HCT116 (cell line): ENCODE measurements around the gene STK11. TPM values are rescaled to one million over a fixed set of nuclear protein-coding genes. Genes with fewer than 3 reads are reported as not detected.

Source experiments
- ATAC-seq: fragments of 200-7000 bp; cut with Tn5 transposase; 2 replicates; pipeline ENCODE4 v1.9.1; 2020; ENCODE audit warnings: mild to moderate bottlenecking, moderate library complexity
- BruUV-seq: library from RNA; stranded (reverse); fragments of 400-500 nt; replicated peaks from 2 replicates; lab custom pipeline; 2021; lab: Mats Ljungman, UMichigan
- CTCF ChIA-PET: fragments of 300-600 bp; sonication (Branson Sonifier 250); formaldehyde crosslinking; loops from one replicate; lab custom pipeline; 2021; ENCODE audit warnings: antibody characterized with exemption; lab: Charles Lee
- POLR2A ChIA-PET: fragments of 300-600, 350-600 bp; sonication (Branson Sonifier 250); formaldehyde crosslinking; loops from one replicate; lab custom pipeline; 2021; ENCODE audit warnings: antibody characterized with exemption; lab: Charles Lee
- RAD21 ChIA-PET, 2 experiments: fragments of 300-600 bp; sonication (Branson Sonifier 250); formaldehyde crosslinking; loops; one replicate each; lab custom pipeline; 2023; ENCODE audit warnings: low total read pairs in 2 of 2; ENCODE audit not compliant: uncharacterized antibody in 2 of 2, unreplicated experiment in 2 of 2, low non-redundant PET in 1 of 2; lab: Charles Lee
- DNase-seq: peaks from one replicate; pipeline ENCODE4 v3.0.0-alpha.2; 2010; ENCODE audit warnings: low read depth, low spot score
- H2AFZ ChIP-seq: fragments of 200-600 bp; shearing (Covaris generic), sonication (generic); 2 replicates; pipeline ENCODE4 v1.6.1; 2017; ENCODE audit warnings: low read depth, mixed run types, mixed read lengths, antibody characterized with exemption, low read length; ENCODE audit not compliant: poor library complexity, severe bottlenecking
- H3K27ac ChIP-seq: 2 replicates; pipeline ENCODE4 v1.5.1; 2012; ENCODE audit warnings: low read depth, low read length
- H3K27me3 ChIP-seq: fragments of 200-600 bp; sonication (generic); 2 replicates; pipeline ENCODE4 v1.6.1; 2016; ENCODE audit warnings: mixed run types, low read length, mixed read lengths; ENCODE audit not compliant: insufficient read depth
- H3K36me3 ChIP-seq, 2 experiments: fragments of 200-500 bp in 1 of 2; fragments of 200-600 bp in 1 of 2; sonication (Bioruptor generic) in 1 of 2; sonication (generic) in 1 of 2; 2 replicates each; pipeline versions ENCODE4 v1.5.1 to v1.6.1; 2014 to 2016; ENCODE audit warnings: low read length in 2 of 2, inconsistent platforms in 1 of 2, mixed read lengths in 1 of 2, mixed run types in 1 of 2; ENCODE audit not compliant: insufficient read depth in 2 of 2, control insufficient read depth in 1 of 2
- H3K4me1 ChIP-seq, 2 experiments: fragments of 200-600 bp in 1 of 2; sonication (generic) in 1 of 2; 2 replicates each; pipeline versions ENCODE4 v1.5.1 to v1.6.1; 2012 to 2017; ENCODE audit warnings: low read length in 2 of 2, inconsistent platforms in 1 of 2, mild to moderate bottlenecking in 1 of 2, mixed read lengths in 1 of 2, mixed run types in 1 of 2, moderate library complexity in 1 of 2; ENCODE audit not compliant: insufficient read depth in 2 of 2, control insufficient read depth in 1 of 2
- H3K4me2 ChIP-seq: fragments of 200-600 bp; sonication (generic); 2 replicates; pipeline ENCODE4 v1.6.1; 2017; ENCODE audit warnings: mixed run types, low read length, mixed read lengths
- H3K4me3 ChIP-seq, 2 experiments: fragments of 200-600 bp in 1 of 2; sonication (generic) in 1 of 2; replicated peaks in 1 of 2; 2 replicates each; pipeline ENCODE4 v1.5.1; 2011 to 2016; ENCODE audit warnings: low read length in 2 of 2, control low read depth in 1 of 2, low read depth in 1 of 2, mild to moderate bottlenecking in 1 of 2, mixed read lengths in 1 of 2, mixed run types in 1 of 2
- H3K79me2 ChIP-seq: fragments of 200-600 bp; sonication (generic); 2 replicates; pipeline ENCODE4 v1.6.1; 2017; ENCODE audit warnings: mild to moderate bottlenecking, mixed run types, low read length, moderate library complexity, mixed read lengths; ENCODE audit not compliant: insufficient read depth
- H3K9ac ChIP-seq: fragments of 200-600 bp; sonication (generic); 2 replicates; pipeline ENCODE4 v1.6.1; 2016; ENCODE audit warnings: low read length, mixed read lengths
- H3K9me2 ChIP-seq: fragments of 200-600 bp; sonication (generic), shearing (Covaris generic); 2 replicates; pipeline ENCODE4 v1.6.1; 2017; ENCODE audit warnings: mixed run types, mild to moderate bottlenecking, moderate library complexity; ENCODE audit not compliant: insufficient read depth
- H3K9me3 ChIP-seq, 2 experiments: fragments of 200-500 bp in 1 of 2; fragments of 200-600 bp in 1 of 2; sonication (Bioruptor generic) in 1 of 2; sonication (generic) in 1 of 2; 2 replicates each; pipeline ENCODE4 v1.6.1; 2014 to 2017; ENCODE audit warnings: low read length in 2 of 2, mixed read lengths in 2 of 2, inconsistent platforms in 1 of 2, low read depth in 1 of 2, mild to moderate bottlenecking in 1 of 2, mixed run types in 1 of 2, moderate library complexity in 1 of 2; ENCODE audit not compliant: control insufficient read depth in 1 of 2, insufficient read depth in 1 of 2
- H4K20me1 ChIP-seq: fragments of 200-600 bp; sonication (generic), shearing (Covaris generic); 2 replicates; pipeline ENCODE4 v1.6.1; 2017; ENCODE audit warnings: mixed run types, mild to moderate bottlenecking, moderate library complexity; ENCODE audit not compliant: insufficient read depth
- CBX3 ChIP-seq: IDR thresholded peaks from 2 replicates; pipeline ENCODE4 v1.6.1; 2012; ENCODE audit warnings: low read depth
- CEBPB ChIP-seq: IDR thresholded peaks from 2 replicates; pipeline ENCODE4 v1.6.1; 2012; ENCODE audit warnings: low read depth
- CTCF ChIP-seq, 3 experiments: fragments of 200-600 bp in 1 of 3; sonication (generic) in 1 of 3; IDR thresholded peaks in 2 of 3; conservative IDR thresholded peaks in 1 of 3; 2 replicates each; pipeline ENCODE4 v1.5.1; 2012 to 2017; ENCODE audit warnings: low read depth in 2 of 3, low read length in 2 of 3, antibody characterized with exemption in 1 of 3, borderline replicate concordance in 1 of 3, control low read depth in 1 of 3, mild to moderate bottlenecking in 1 of 3, mixed read lengths in 1 of 3, mixed run types in 1 of 3, moderate library complexity in 1 of 3; ENCODE audit not compliant: insufficient read depth in 1 of 3
- EGR1 ChIP-seq: IDR thresholded peaks from 2 replicates; pipeline ENCODE4 v1.6.1; 2012; ENCODE audit warnings: low read depth
- ELF1 ChIP-seq: IDR thresholded peaks from 2 replicates; pipeline ENCODE4 v1.6.1; 2012; ENCODE audit warnings: low read depth, borderline replicate concordance
- EZH2 ChIP-seq: fragments of 200-600 bp; sonication (generic); IDR thresholded peaks from 2 replicates; pipeline ENCODE4 v1.6.1; 2017; ENCODE audit warnings: antibody characterized with exemption, mixed run types
- FOSL1 ChIP-seq: IDR thresholded peaks from 2 replicates; pipeline ENCODE4 v1.6.1; 2012; ENCODE audit warnings: low read depth
- JUND ChIP-seq: IDR thresholded peaks from 2 replicates; pipeline ENCODE4 v1.6.1; 2012
- MAX ChIP-seq: IDR thresholded peaks from 2 replicates; pipeline ENCODE4 v1.6.1; 2012
- POLR2A ChIP-seq: IDR thresholded peaks from 2 replicates; pipeline ENCODE4 v1.7.0; 2011; ENCODE audit warnings: borderline replicate concordance; ENCODE audit not compliant: insufficient read depth, insufficient read length; ENCODE audit errors: extremely low read depth
- REST ChIP-seq: IDR thresholded peaks from 2 replicates; pipeline ENCODE4 v1.6.1; 2012; ENCODE audit warnings: low read depth
- SRF ChIP-seq: IDR thresholded peaks from 2 replicates; pipeline ENCODE4 v1.6.1; 2012; ENCODE audit warnings: low read depth
- TCF7L2 ChIP-seq: IDR thresholded peaks from 2 replicates; pipeline ENCODE4 v1.7.0; 2011; ENCODE audit warnings: borderline replicate concordance, inconsistent platforms; ENCODE audit not compliant: insufficient read depth, insufficient read length; ENCODE audit errors: extremely low read depth
- YY1 ChIP-seq: IDR thresholded peaks from 2 replicates; pipeline ENCODE4 v1.6.1; 2011; ENCODE audit warnings: low read length, low read depth, moderate library complexity, mild to moderate bottlenecking; ENCODE audit not compliant: insufficient replicate concordance; ENCODE audit errors: extremely low read depth
- ZBTB33 ChIP-seq: IDR thresholded peaks from 2 replicates; pipeline ENCODE4 v1.6.1; 2011; ENCODE audit warnings: mild to moderate bottlenecking, low read length, moderate library complexity; ENCODE audit not compliant: insufficient replicate concordance; ENCODE audit errors: extremely low read depth
- ZNF274 ChIP-seq: fragments of 200-500 bp; sonication (Bioruptor generic); IDR thresholded peaks from 2 replicates; pipeline ENCODE4 v1.6.1; 2014; ENCODE audit warnings: mild to moderate bottlenecking, low read depth, low read length, inconsistent platforms
- intact Hi-C: fragments of 100-400 bp; cut with micrococcal nuclease; formaldehyde crosslinking; loops from 2 replicates; pipeline ENCODE4 v1.10.0; 2022
- total RNA-seq: library from RNA; stranded (reverse); gene quantifications from one replicate; pipeline ENCODE4 v1.2.1, GENCODE V29; 2021; ENCODE audit not compliant: unreplicated experiment

The STK11 gene
- total RNA-seq, 1 experiment from 2014 or later, result 86.9 TPM

GRCh38 chr19:1234051-1234954 is 28.7 kb downstream of the STK11 start:
- ChIA-PET POLR2A (no interaction called here), CTCF (no interaction called here), RAD21 (no interaction called here)
- no peak overlapping the region for H2AFZ ChIP-seq
- H3K27ac ChIP-seq, result no peak overlapping the region
- H3K27me3 ChIP-seq, result no peaks in the 10 kb centered on the region
- intact Hi-C loops, result no loop called here
- peaks cover 22% of the 10 kb centered on the region; the same call in 1 of the 2 replicates for H3K79me2 ChIP-seq
- H3K9me3 ChIP-seq, result no peaks in the 10 kb centered on the region
- BruUV-seq, result no TSS peak
- H3K9me2 ChIP-seq, result no peaks in the 10 kb centered on the region
- ATAC-seq (no peak), DNase-seq (no peak)
- no peaks in the 10 kb centered on the region for H4K20me1 ChIP-seq
- no peak overlapping the region for H3K4me2 ChIP-seq
- H3K36me3 ChIP-seq, result peaks cover 3 to 16% of the 10 kb centered on the region in 2 experiments; a peak in 3 of 4 replicates
- H3K4me3 ChIP-seq, result no peak overlapping the region
- H3K4me1 ChIP-seq, result peaks cover 18 to 42% of the 10 kb centered on the region in 2 experiments
- TF ChIP-seq EZH2 (no peak), ZBTB33 (no peak), MAX (no peak), ZNF274 (no peak), REST (no peak), CBX3 (no peak), YY1 (no peak), POLR2A (no peak), ELF1 (no peak), FOSL1 (no peak), CEBPB (no peak), TCF7L2 (no peak), EGR1 (no peak), JUND (no peak), SRF (no peak), CTCF (IDR thresholded peaks at IDR 0.05 in 2 of 3, conservative IDR thresholded peaks at IDR 0.05 in 1 of 3; ENCODE audit: borderline replicate concordance in 1 of 3, insufficient read depth in 1 of 3, low read depth in 2 of 3, low read length in 2 of 3) (no peak)
- no peak overlapping the region for H3K9ac ChIP-seq
